ENCODE data around the gene USP10. TPM values are rescaled to one million over a fixed set of nuclear protein-coding genes. Genes with fewer than 3 reads are reported as not detected.

Gene USP10
- total RNA-seq, 1 experiment from 2014 or later = 132 TPM

Other genes starting within 250 kb of the USP10 start
- 9.2 and 11.6 TPM in 2 replicates for gene MEAK7, start 195.3 kb upstream of the USP10 start, total RNA-seq (2014; rRNA removed; shearing (Covaris generic))
- 114 and 118 TPM in 2 replicates for gene COTL1, start 81.9 kb upstream of the USP10 start, total RNA-seq (2014; rRNA removed; shearing (Covaris generic))
- 76.6 and 92.3 TPM in 2 replicates for gene KLHL36, start 51.5 kb upstream of the USP10 start, total RNA-seq (2014; rRNA removed; shearing (Covaris generic))
- 2.0 and 4.2 TPM in 2 replicates for gene CRISPLD2, start 120.0 kb downstream of the USP10 start, total RNA-seq (2014; rRNA removed; shearing (Covaris generic))

All from H7 (cell line).